Mucosa of rectum (tissue), 2 donors: ENCODE data around the gene CHRNB1.

Experiments
- H3K27ac ChIP-seq, 2 donors: one replicate each; pipeline ENCODE4 v1.7.0; 2013; ENCODE audit warnings: inconsistent platforms in 2 of 2, low read depth in 2 of 2, low read length in 2 of 2
- H3K27me3 ChIP-seq, 2 donors: one replicate each; pipeline ENCODE4 v1.7.0; 2013; ENCODE audit warnings: low read length in 2 of 2; ENCODE audit not compliant: control insufficient read depth in 2 of 2, insufficient read depth in 2 of 2
- H3K36me3 ChIP-seq, 2 donors: one replicate each; pipeline ENCODE4 v1.7.0; 2013; ENCODE audit warnings: low read length in 2 of 2; ENCODE audit not compliant: control insufficient read depth in 2 of 2, insufficient read depth in 2 of 2
- H3K4me1 ChIP-seq, 2 donors: one replicate each; pipeline ENCODE4 v1.7.0; 2013; ENCODE audit warnings: low read length in 2 of 2, mild to moderate bottlenecking in 1 of 2; ENCODE audit not compliant: control insufficient read depth in 2 of 2, insufficient read depth in 2 of 2
- H3K4me3 ChIP-seq, 2 donors: one replicate each; pipeline ENCODE4 v1.7.0; 2013; ENCODE audit warnings: low read length in 2 of 2
- H3K9ac ChIP-seq, 2 donors: one replicate each; pipeline ENCODE4 v1.7.0; 2013; ENCODE audit warnings: low read length in 2 of 2, low read depth in 1 of 2, mild to moderate bottlenecking in 1 of 2
- H3K9me3 ChIP-seq, 2 donors: one replicate each; pipeline ENCODE4 v1.7.0; 2013; ENCODE audit warnings: low read length in 2 of 2; ENCODE audit not compliant: control insufficient read depth in 2 of 2
- donor health status: healthy.
- donor health status: Normal muscosa, but diverticular disease.

Gene CHRNB1

DNA sequence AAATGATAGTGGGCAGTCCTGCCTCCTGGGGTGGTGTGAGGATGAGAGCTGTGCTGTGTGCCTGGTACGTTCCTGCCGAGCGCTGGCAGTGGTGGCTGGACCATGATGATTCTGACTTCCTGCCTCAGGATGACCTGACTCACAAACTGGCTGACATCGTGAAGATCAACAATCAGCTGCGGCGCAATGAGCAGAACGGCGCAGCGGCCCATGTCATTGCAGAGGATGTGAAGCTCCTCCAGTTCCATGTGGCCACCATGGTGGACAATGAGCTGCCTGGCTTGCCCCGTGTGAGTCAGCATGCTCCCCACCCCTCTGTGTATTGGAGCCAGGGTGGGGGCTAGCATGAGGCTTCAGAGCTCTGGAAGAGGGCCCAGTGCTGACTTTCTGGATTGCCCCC is 52.4 kb downstream of the CHRNB1 start:
- Histone ChIP-seq H3K4me3 (no peak overlapping the region), H3K27ac (no peak overlapping the region), H3K4me1 (peaks cover 0 to 3% of the 10 kb centered on the region in 2 donors), H3K9me3 (no peaks in the 10 kb centered on the region), H3K36me3 (peaks cover 56 to 68% of the 10 kb centered on the region in 2 donors), H3K27me3 (no peaks in the 10 kb centered on the region), H3K9ac (no peak overlapping the region)

GRCh38 chr17:7497636-7498035 is 52.8 kb downstream of the CHRNB1 start:
- Histone ChIP-seq H3K9me3 (no peaks in the 10 kb centered on the region), H3K27ac (no peak overlapping the region), H3K36me3 (peaks cover 60 to 72% of the 10 kb centered on the region in 2 donors), H3K4me1 (peaks cover 0 to 3% of the 10 kb centered on the region in 2 donors), H3K27me3 (no peaks in the 10 kb centered on the region), H3K9ac (no peak overlapping the region), H3K4me3 (no peak overlapping the region)

DNA sequence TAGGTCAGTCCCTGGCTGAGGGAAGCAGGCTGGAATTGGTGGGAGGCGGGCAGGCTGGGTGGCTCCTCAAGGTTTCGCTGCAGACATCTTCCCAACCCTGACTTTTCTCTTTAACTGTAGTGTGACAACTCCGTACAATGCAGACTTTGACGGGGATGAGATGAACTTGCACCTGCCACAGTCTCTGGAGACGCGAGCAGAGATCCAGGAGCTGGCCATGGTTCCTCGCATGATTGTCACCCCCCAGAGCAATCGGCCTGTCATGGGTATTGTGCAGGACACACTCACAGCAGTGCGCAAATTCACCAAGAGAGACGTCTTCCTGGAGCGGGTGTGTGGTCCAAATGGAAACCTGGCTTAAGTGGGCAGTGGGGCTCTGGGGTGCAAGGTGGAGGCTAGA is 54.3 kb downstream of the CHRNB1 start:
- Histone ChIP-seq H3K27ac (no peak overlapping the region), H3K27me3 (no peaks in the 10 kb centered on the region), H3K4me1 (no peaks in the 10 kb centered on the region), H3K36me3 (peaks cover 76 to 82% of the 10 kb centered on the region in 2 donors), H3K9me3 (no peaks in the 10 kb centered on the region), H3K4me3 (no peak overlapping the region), H3K9ac (no peak overlapping the region)

- Histone ChIP-seq H3K36me3 (peaks cover 77 to 83% of the 10 kb centered on the region in 2 donors), H3K27me3 (no peaks in the 10 kb centered on the region), H3K4me1 (no peaks in the 10 kb centered on the region), H3K9ac (no peak overlapping the region), H3K4me3 (no peak overlapping the region), H3K27ac (no peak overlapping the region), H3K9me3 (no peaks in the 10 kb centered on the region)
Measured at GRCh38 chr17:7501729-7502128, 56.9 kb downstream of the CHRNB1 start.

- H3K36me3 ChIP-seq, result peaks cover 71 to 82% of the 10 kb centered on the region in 2 donors
- H3K4me1 ChIP-seq, result no peaks in the 10 kb centered on the region
- no peaks in the 10 kb centered on the region for H3K27me3 ChIP-seq
- no peak overlapping the region for H3K9ac ChIP-seq
- H3K27ac ChIP-seq, result no peak overlapping the region
- H3K4me3 ChIP-seq, result no peak overlapping the region
- H3K9me3 ChIP-seq, result no peaks in the 10 kb centered on the region
Measured at GRCh38 chr17:7502171-7502847, 57.4 kb downstream of the CHRNB1 start.

DNA sequence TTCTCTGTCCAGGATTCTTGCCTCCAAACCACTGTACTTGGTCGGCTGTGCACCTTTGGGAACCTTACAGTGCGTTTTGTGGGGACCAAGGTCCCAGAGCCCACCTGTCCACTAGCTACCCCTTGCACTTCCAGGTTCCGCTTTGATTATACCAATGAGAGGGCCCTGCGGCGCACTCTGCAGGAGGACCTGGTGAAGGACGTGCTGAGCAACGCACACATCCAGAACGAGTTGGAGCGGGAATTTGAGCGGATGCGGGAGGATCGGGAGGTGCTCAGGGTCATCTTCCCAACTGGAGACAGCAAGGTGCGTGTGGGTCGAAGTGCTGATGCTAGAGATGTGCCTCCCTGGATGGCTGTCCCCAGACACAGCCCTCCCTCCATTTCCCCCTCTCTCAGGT is 58.1 kb downstream of the CHRNB1 start:
- H3K9me3 ChIP-seq, result no peaks in the 10 kb centered on the region
- no peaks in the 10 kb centered on the region for H3K27me3 ChIP-seq
- no peak overlapping the region for H3K4me3 ChIP-seq
- H3K36me3 ChIP-seq, result peaks cover 66 to 79% of the 10 kb centered on the region in 2 donors
- no peaks in the 10 kb centered on the region for H3K4me1 ChIP-seq
- no peak overlapping the region for H3K9ac ChIP-seq
- no peak overlapping the region for H3K27ac ChIP-seq

- H3K36me3 ChIP-seq, result peaks cover 67 to 79% of the 10 kb centered on the region in 2 donors
- no peak overlapping the region for H3K4me3 ChIP-seq
- no peak overlapping the region for H3K27ac ChIP-seq
- no peaks in the 10 kb centered on the region for H3K27me3 ChIP-seq
- no peaks in the 10 kb centered on the region for H3K4me1 ChIP-seq
- no peaks in the 10 kb centered on the region for H3K9me3 ChIP-seq
- no peak overlapping the region for H3K9ac ChIP-seq
Measured at GRCh38 chr17:7503521-7503920, 58.7 kb downstream of the CHRNB1 start.
